ENCODE results near the gene CENPF. TPM values are rescaled to one million over a fixed set of nuclear protein-coding genes. Genes with fewer than 3 reads are reported as not detected.
"Not testable (repeated sequence)": the region's sequence is repeated elsewhere in the genome, so short reads cannot be mapped to it uniquely, and the experiment has no call there.

The CENPF gene
- total RNA-seq, 1 donor from 2014 or later = 20.8 TPM

- TF ChIP-seq CTCF (IDR thresholded peaks at IDR 0.05; ENCODE audit: unreplicated experiment) = no peak
- H3K27ac Mint-ChIP-seq (ENCODE audit: unreplicated experiment) = no peak overlapping the region
- no peak for DNase-seq (ENCODE audit: low spot score)
- H3K9me3 Mint-ChIP-seq (ENCODE audit: unreplicated experiment) = no peaks in the 10 kb centered on the region
- no peaks in the 10 kb centered on the region for H3K36me3 Mint-ChIP-seq (ENCODE audit: low read depth, unreplicated experiment)
- peaks cover 1% of the 10 kb centered on the region for H3K27me3 Mint-ChIP-seq (ENCODE audit: unreplicated experiment)
- no peak overlapping the region for H3K4me3 Mint-ChIP-seq (ENCODE audit: unreplicated experiment)
- H3K4me1 Mint-ChIP-seq (ENCODE audit: unreplicated experiment) = no peaks in the 10 kb centered on the region
These were observed 9.8 kb upstream of the CENPF start for GRCh38 chr1:214593158-214593557.

GRCh38 chr1:214603819-214604252 is 841 bp downstream of the CENPF start:
- Mint-ChIP-seq H3K27ac (ENCODE audit: unreplicated experiment) (peak overlapping the region; percentile 88), H3K4me1 (ENCODE audit: unreplicated experiment) (peaks cover 12% of the 10 kb centered on the region)
- DNase-seq (ENCODE audit: low spot score) = no peak

GRCh38 chr1:214604523-214604922 is 1.5 kb downstream of the CENPF start:
- TF ChIP-seq CTCF (IDR thresholded peaks at IDR 0.05; ENCODE audit: unreplicated experiment) = no peak

More at GRCh38 chr1:214603819-214604252, 841 bp downstream of the CENPF start:
- no peak for TF ChIP-seq CTCF (IDR thresholded peaks at IDR 0.05; ENCODE audit: unreplicated experiment)
- Mint-ChIP-seq H3K27me3 (ENCODE audit: unreplicated experiment) (peaks cover 7% of the 10 kb centered on the region), H3K9me3 (ENCODE audit: unreplicated experiment) (no peaks in the 10 kb centered on the region), H3K36me3 (ENCODE audit: low read depth, unreplicated experiment) (peaks cover 3% of the 10 kb centered on the region), H3K4me3 (ENCODE audit: unreplicated experiment) (peak overlapping the region; percentile 93)

GRCh38 chr1:214605484-214605883 is 2.5 kb downstream of the CENPF start:
- DNase-seq (ENCODE audit: low spot score); H3K27me3 Mint-ChIP-seq (ENCODE audit: unreplicated experiment): not testable (repeated sequence)

More at GRCh38 chr1:214604523-214604922, 1.5 kb downstream of the CENPF start:
- Mint-ChIP-seq H3K27me3 (ENCODE audit: unreplicated experiment) (peaks cover 7% of the 10 kb centered on the region), H3K4me3 (ENCODE audit: unreplicated experiment) (peak overlapping the region; percentile 93), H3K36me3 (ENCODE audit: low read depth, unreplicated experiment) (peaks cover 9% of the 10 kb centered on the region), H3K27ac (ENCODE audit: unreplicated experiment) (peak overlapping the region; percentile 89), H3K4me1 (ENCODE audit: unreplicated experiment) (peaks cover 12% of the 10 kb centered on the region), H3K9me3 (ENCODE audit: unreplicated experiment) (peaks cover 3% of the 10 kb centered on the region)
- no peak for DNase-seq (ENCODE audit: low spot score)

GRCh38 chr1:214605933-214606925 is 3.2 kb downstream of the CENPF start:
- H3K4me1 Mint-ChIP-seq (ENCODE audit: unreplicated experiment) = peaks cover 12% of the 10 kb centered on the region
- H3K27me3 Mint-ChIP-seq (ENCODE audit: unreplicated experiment); H3K4me3 Mint-ChIP-seq (ENCODE audit: unreplicated experiment); DNase-seq (ENCODE audit: low spot score); H3K27ac Mint-ChIP-seq (ENCODE audit: unreplicated experiment); H3K9me3 Mint-ChIP-seq (ENCODE audit: unreplicated experiment): not testable (repeated sequence)
- peaks cover 11% of the 10 kb centered on the region for H3K36me3 Mint-ChIP-seq (ENCODE audit: low read depth, unreplicated experiment)

More at GRCh38 chr1:214605484-214605883, 2.5 kb downstream of the CENPF start:
- H3K9me3 Mint-ChIP-seq (ENCODE audit: unreplicated experiment); H3K4me3 Mint-ChIP-seq (ENCODE audit: unreplicated experiment); H3K27ac Mint-ChIP-seq (ENCODE audit: unreplicated experiment): not testable (repeated sequence)
- Mint-ChIP-seq H3K4me1 (ENCODE audit: unreplicated experiment) (peaks cover 12% of the 10 kb centered on the region), H3K36me3 (ENCODE audit: low read depth, unreplicated experiment) (peaks cover 11% of the 10 kb centered on the region)

GRCh38 chr1:214607492-214608215 is 4.7 kb downstream of the CENPF start:
- H3K27ac Mint-ChIP-seq (ENCODE audit: unreplicated experiment); H3K9me3 Mint-ChIP-seq (ENCODE audit: unreplicated experiment); H3K4me3 Mint-ChIP-seq (ENCODE audit: unreplicated experiment); H3K27me3 Mint-ChIP-seq (ENCODE audit: unreplicated experiment); DNase-seq (ENCODE audit: low spot score): not testable (repeated sequence)
- H3K36me3 Mint-ChIP-seq (ENCODE audit: low read depth, unreplicated experiment) = peaks cover 11% of the 10 kb centered on the region
- peaks cover 13% of the 10 kb centered on the region for H3K4me1 Mint-ChIP-seq (ENCODE audit: unreplicated experiment)

GRCh38 chr1:214608216-214608783 is 5.3 kb downstream of the CENPF start:
- not testable (repeated sequence) for H3K4me3 Mint-ChIP-seq (ENCODE audit: unreplicated experiment); H3K36me3 Mint-ChIP-seq (ENCODE audit: low read depth, unreplicated experiment); DNase-seq (ENCODE audit: low spot score); H3K27ac Mint-ChIP-seq (ENCODE audit: unreplicated experiment); H3K9me3 Mint-ChIP-seq (ENCODE audit: unreplicated experiment); H3K27me3 Mint-ChIP-seq (ENCODE audit: unreplicated experiment); H3K4me1 Mint-ChIP-seq (ENCODE audit: unreplicated experiment)

GRCh38 chr1:214608817-214609216 is 5.8 kb downstream of the CENPF start:
- H3K9me3 Mint-ChIP-seq (ENCODE audit: unreplicated experiment); H3K4me3 Mint-ChIP-seq (ENCODE audit: unreplicated experiment); DNase-seq (ENCODE audit: low spot score): not testable (repeated sequence)

More at GRCh38 chr1:214608817-214609216, 5.8 kb downstream of the CENPF start:
- H3K4me1 Mint-ChIP-seq (ENCODE audit: unreplicated experiment); H3K27ac Mint-ChIP-seq (ENCODE audit: unreplicated experiment); H3K27me3 Mint-ChIP-seq (ENCODE audit: unreplicated experiment); H3K36me3 Mint-ChIP-seq (ENCODE audit: low read depth, unreplicated experiment): not testable (repeated sequence)
